HTR-8/SVneo (cell line): ENCODE data around the gene SKP1.

ENCODE experiments used
- DNase-seq: peaks from one replicate; pipeline ENCODE4 v3.0.0; 2011; ENCODE audit warnings: low spot score, mixed read lengths; ENCODE audit not compliant: insufficient read length
- FAIRE-seq: peaks from 2 replicates; lab custom pipeline; 2011; peaks lifted over from hg19 to GRCh38; lab: Jason Lieb, UNC

SKP1 gene

DNA sequence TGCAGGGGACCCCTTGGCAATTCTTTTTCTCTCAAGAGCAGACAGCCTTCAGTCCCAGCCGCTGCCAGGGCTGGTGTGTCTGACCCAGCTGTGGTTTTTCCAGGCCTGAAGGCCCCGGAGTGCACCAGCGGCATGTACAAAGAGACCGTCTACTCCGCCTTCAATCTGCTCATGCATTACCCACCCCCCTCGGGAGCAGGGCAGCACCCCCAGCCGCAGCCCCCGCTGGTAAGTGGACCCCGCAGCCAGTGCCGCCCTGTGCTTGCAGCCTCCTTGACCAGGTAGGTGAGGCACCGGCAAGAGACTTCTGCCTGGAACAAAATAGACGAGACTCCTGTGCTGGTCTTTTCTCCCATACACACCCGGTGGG is 61.0 kb downstream of the SKP1 start:
- peak; percentile 38 for DNase-seq
- no peak for FAIRE-seq

DNA sequence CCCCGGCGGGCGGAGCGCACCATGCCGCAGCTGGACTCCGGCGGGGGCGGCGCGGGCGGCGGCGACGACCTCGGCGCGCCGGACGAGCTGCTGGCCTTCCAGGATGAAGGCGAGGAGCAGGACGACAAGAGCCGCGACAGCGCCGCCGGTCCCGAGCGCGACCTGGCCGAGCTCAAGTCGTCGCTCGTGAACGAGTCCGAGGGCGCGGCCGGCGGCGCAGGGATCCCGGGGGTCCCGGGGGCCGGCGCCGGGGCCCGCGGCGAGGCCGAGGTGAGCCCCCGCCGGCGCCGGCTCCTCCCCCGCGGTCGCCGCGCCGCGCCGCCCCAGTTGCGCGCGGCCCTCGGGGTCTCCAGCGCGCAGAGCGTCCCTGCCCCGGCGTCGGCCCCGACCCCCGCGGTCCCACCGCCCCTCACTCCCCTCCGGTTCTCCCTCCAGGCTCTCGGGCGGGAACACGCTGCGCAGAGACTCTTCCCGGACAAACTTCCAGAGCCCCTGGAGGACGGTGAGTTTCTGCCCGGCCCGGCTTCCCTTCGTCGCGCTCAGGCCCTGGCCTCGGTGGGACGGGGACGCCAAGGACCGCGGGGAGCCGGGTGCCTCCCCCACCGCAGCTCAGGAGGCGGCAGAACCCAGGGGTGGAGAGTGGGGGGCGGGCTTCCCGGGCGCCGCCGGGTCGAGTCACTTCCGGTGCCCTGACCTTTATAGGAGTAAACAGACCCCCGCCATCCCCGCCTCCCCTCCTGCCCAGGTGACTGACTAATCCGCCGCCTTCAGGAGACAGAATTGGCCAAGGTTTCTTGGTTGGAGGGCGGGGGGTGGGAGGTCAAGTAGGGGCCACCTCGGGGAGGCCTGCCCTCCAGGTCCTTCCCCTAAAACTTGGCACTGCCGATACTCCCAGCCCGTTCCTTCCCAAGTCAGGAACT is 61.6 kb downstream of the SKP1 start:
- DNase-seq (peak; percentile 44), FAIRE-seq (no peak)

DNA sequence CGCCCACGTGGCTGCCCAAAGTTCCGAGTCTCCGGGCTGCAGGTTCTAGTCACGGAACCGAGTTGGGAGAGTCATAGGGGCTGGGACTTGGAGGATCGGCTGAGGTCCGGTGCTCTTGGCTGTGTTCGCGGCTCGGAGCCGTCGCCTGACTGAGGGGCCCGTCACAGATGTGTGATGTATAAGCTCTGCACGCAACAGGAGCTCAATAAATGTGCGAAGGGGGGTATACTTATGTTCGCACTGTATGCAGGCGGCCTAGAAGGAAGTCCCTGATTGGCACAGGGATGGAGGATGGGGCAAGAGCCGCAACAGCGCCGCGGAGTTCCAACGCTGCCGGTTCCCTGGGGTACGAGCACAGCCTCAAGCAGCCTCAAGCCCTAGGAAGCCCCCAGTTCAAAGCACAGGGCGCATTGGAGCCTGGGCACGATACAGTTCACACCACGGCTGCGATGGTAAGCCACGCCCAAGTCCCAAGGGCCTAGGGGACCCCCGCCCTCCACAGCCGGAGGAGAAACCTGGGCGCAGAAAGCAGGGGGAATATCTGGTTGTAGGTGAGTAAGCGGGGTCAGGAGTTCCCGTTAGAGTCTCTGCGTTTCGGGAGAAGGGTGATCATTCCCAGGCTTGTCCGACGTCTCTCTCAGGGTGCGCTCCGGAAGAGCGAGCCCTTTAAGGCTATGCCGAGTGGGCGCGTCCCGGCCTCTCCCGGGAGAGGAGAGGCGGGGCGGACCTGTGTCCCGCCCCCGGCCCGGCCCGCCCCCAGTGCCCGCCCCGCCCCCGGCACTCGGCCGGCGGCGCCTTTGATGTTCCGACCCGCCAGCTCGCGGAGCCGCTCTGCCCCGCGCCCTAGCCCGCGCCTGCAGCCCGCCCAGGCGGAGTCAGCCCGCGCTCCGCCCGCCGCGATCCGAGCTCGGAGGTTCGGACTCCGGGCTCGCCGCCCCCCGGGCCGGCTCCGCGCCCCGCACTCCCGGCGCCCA is 62.6 kb downstream of the SKP1 start, which contains the start of gene TCF7:
Gene TCF7, plus strand, starts transcription at position 780 of the 974 bp plus-strand sequence. CDS start 226 bp downstream, outside the sequence.
- DNase-seq (peak; percentile 86), FAIRE-seq (no peak)

GRCh38 chr5:134113363-134113889 is 63.3 kb downstream of the SKP1 start:
- DNase-seq (no peak), FAIRE-seq (no peak)

DNA sequence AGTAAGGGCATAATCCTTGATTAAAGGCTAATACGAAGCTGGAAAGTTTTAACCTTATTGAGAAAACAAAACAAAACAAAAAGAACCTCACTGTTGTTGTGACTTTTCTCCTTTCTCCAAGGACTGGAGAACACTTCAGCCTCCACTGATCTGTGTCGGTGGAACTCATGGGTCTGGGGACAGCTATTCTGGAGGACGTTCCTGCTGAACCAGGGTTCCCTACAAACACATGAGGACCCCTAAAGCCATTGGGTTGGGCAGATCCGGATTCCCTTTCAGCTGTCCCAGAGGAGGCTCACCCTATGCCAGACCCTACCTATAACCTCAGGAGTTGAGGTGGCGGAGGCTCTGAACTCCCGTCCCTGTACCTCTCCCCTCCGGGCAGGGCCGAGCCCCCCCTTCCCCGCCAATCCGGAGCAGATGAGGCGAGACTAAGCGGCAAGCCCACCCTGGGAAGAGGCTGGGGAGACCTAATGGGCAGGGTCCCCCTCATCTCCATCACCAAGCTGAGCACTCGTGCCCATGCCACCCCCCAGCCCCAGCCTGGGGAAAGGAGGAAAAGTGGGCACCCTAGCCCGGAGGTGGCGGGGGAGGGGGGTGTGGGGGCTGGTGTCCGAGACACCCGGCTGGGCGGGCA is 63.9 kb downstream of the SKP1 start:
- DNase-seq, result no peak
- FAIRE-seq, result no peak

DNA sequence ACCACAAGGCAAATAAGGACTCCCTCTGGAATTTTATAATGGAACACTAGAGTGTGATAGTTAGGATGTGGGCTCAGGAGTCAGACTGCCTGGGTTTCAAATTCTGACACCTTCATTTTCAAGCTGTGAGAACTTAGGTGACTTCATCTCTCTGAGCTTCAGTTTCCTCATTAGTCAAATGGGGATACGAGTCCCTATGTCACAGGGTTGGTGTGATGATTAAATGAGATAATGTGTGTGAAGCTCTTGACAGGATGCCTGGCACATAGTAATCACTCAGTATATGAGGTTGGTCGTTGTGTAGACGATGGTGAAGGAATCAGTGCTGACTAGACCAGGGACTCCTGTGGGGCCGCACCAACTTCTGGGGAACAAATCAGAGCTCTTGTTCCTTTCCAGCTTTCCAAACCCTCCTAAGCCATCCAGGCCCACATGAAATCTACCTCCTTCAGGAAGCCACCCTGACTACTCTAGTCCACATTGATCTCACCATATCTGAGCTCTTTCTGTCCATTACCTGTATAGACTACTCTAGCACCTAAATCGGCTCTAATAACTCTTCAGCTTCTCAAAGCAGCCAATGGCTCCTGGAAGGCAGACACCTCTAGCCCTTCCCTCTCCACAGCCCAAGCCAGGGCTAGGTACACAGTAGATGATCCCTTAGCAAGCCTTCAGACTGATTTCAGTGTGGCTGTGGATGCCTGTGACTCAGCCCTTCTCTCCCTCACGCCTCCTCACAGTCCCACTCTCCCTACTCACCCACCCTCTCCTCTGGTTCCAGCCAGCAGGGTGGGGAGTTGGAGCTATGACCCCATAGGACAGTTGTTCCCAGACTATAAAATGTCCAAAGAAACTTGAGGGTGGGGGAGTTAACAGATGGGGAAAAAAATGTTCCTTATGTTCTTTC is 64.8 kb downstream of the SKP1 start:
- no peak for DNase-seq
- FAIRE-seq, result no peak

GRCh38 chr5:134110382-134110781 is 66.4 kb downstream of the SKP1 start:
- FAIRE-seq (no peak), DNase-seq (no peak)

GRCh38 chr5:134107779-134108178 is 69.0 kb downstream of the SKP1 start:
- DNase-seq, result no peak
- no peak for FAIRE-seq

GRCh38 chr5:134106991-134107701 is 69.6 kb downstream of the SKP1 start:
- FAIRE-seq, result no peak
- no peak for DNase-seq

DNA sequence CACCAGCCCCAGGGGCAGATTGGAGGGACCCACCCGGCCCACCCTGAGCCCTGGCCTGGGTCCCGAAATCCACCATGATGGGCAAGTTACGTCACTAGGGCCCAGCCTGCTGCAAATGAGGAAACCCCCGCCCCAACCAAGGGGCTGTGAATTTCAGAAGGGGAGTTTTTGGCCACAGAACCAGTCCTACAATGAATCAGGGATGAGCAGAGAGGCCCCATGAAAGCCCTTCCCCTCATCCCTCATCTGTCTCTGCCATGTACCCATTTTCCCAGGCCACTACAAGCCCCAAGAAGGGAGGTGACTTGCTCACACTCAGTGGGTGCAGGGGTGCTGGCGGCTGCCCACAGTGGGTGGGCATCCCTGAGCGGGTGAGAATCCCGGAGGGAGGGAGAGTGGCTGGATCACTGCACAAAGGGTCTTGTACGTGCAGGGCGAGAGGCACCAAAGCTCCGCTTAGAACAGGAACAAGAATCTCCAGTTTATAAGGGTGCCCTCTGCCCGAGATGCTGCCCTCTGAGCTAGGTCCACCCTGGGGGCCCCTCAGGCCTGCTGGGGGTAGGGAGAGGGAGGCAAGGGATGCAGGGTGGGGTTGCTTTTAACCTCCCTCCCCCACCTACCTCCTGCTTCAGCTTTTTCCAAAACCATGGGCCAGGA is 72.6 kb downstream of the SKP1 start:
- FAIRE-seq, result no peak
- DNase-seq, result no peak

GRCh38 chr5:134103397-134103796 is 73.4 kb downstream of the SKP1 start:
- DNase-seq (no peak), FAIRE-seq (no peak)

DNA sequence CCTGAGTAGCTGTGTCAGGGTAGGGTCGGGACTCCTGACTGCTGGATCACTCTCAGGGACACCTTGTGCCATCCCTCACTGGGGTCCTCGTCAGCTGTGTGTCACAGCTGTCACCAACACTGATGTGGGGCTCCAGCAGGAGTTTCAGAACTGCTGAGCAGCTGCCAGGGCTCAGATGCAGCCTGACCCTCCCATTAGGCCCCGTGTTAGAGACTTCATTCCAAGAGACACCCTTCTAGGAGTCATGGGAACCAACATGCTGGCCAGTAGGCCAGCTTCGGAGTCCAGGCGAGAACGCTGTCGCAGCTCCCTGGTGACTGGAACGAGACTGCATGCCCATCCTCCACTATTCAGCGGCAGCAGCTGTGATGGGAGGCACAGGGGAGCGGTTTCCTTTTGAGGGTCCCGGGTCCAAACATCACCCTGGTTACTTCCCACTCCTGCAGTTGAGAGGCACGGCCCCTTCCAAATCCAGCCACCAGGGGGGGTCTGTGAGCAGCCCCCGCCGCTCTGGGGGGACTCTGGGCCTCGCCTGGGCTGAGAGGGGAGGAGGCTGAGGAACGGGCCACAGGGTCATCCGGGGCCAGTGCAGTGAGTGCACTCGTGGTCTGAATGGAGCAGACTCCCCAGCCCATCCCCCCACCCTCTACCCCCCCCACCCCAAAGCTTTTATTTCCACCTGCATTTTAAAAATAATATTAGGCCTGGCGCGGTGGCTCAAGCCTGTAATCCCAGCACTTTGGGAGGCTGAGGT is 74.9 kb downstream of the SKP1 start:
- FAIRE-seq (peak; percentile 54), DNase-seq (peak; percentile 81)

- FAIRE-seq (no peak), DNase-seq (no peak)
Observed at GRCh38 chr5:134100283-134101091, 76.3 kb downstream of the SKP1 start.

DNA sequence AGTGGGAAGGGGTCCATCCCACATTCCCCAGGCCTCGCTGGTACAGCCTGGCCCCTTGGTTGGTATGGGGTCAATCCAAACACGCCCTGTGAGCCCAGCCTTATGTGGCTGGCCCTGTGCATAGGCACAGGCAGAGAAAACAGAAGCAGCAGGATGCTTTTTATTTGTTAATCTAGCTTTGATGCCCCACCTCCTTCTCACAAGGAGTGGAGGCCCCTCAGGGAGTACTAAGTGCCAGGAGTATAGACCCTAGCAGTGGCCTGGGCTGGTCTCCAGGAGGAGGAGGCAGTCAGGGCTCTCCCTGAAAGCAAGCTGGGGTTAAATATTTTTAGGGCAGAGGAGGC is 76.8 kb downstream of the SKP1 start:
- DNase-seq (no peak), FAIRE-seq (no peak)

GRCh38 chr5:134099288-134099872 is 77.4 kb downstream of the SKP1 start:
- DNase-seq (no peak), FAIRE-seq (no peak)
